HAP-1 (cell line): ENCODE results near the gene SCAF4.
A peak's percentile ranks its signal among the peaks of the same experiment; 100 is the strongest.

ENCODE experiments used
- DNase-seq, 2 experiments: peaks; one replicate each; pipeline ENCODE4 v3.0.0-alpha.2; 2016 to 2020; ENCODE audit warnings: low spot score in 2 of 2
- H3K27me3 ChIP-seq: fragments of 250-450 bp; sonication (Bioruptor Pico); 2 replicates; pipeline ENCODE4 v1.5.1; 2020; ENCODE audit warnings: low read depth, mild to moderate bottlenecking, moderate library complexity
- H3K36me3 ChIP-seq: fragments of 250-450 bp; sonication (Bioruptor Pico); replicated peaks from 2 replicates; pipeline ENCODE4 v1.5.1; 2020; ENCODE audit warnings: mild to moderate bottlenecking
- H3K4me1 ChIP-seq: fragments of 250-450 bp; sonication (Bioruptor Pico); 2 replicates; pipeline ENCODE4 v1.5.1; 2020; ENCODE audit warnings: mild to moderate bottlenecking
- H3K4me3 ChIP-seq: fragments of 250-450 bp; sonication (Bioruptor Pico); 2 replicates; pipeline ENCODE4 v1.5.1; 2020; ENCODE audit warnings: mild to moderate bottlenecking, moderate library complexity
- H3K9me3 ChIP-seq: fragments of 250-450 bp; sonication (Bioruptor Pico); 2 replicates; pipeline ENCODE4 v1.5.1; 2020; ENCODE audit warnings: mild to moderate bottlenecking, moderate library complexity
- in situ Hi-C: fragments of 300-500 bp; cut with MboI; formaldehyde crosslinking; loops from 3 replicates; pipeline ENCODE4 v1.14.3; 2020; ENCODE audit warnings: low sequenced_read_pairs, inconsistent platforms, mixed read lengths

Gene SCAF4

DNA sequence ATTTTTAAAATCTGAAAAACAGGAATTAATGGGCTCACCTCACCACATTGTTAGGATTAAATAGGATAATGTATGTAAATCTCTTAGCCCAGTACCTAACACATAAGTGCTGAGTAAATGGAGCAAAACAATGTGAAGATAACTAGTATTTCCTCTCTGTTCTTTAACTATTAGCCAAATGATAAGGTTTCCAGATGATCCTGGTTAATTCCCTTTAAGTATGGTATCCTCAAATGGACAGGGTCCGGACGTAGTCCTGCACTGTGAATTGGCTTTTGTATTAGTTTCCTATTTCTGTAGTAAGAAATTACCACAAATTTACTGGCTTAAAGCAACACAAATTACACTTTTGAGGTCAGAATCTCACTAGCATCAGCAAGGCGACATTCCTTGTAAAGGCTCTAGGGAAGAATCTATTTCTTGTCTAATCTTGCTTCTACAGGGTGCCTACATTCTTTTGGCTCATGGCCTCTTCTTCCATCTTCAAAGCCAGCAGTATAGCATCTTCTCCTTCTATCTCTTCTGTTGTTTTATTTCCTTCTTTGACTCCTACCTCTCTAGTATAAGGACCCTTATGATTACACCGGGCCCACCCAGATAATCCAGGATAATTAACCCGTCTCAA lies 17.1 kb downstream of the SCAF4 start:
- H3K9me3 ChIP-seq, result no peaks in the 10 kb centered on the region
- no peak for DNase-seq
- H3K4me3 ChIP-seq, result no peak overlapping the region
- no peaks in the 10 kb centered on the region for H3K27me3 ChIP-seq
- in situ Hi-C loops, result no loop called here
- H3K36me3 ChIP-seq, result no peaks in the 10 kb centered on the region; the same call in 1 of the 2 replicates
- H3K4me1 ChIP-seq, result peaks cover 38% of the 10 kb centered on the region

DNA sequence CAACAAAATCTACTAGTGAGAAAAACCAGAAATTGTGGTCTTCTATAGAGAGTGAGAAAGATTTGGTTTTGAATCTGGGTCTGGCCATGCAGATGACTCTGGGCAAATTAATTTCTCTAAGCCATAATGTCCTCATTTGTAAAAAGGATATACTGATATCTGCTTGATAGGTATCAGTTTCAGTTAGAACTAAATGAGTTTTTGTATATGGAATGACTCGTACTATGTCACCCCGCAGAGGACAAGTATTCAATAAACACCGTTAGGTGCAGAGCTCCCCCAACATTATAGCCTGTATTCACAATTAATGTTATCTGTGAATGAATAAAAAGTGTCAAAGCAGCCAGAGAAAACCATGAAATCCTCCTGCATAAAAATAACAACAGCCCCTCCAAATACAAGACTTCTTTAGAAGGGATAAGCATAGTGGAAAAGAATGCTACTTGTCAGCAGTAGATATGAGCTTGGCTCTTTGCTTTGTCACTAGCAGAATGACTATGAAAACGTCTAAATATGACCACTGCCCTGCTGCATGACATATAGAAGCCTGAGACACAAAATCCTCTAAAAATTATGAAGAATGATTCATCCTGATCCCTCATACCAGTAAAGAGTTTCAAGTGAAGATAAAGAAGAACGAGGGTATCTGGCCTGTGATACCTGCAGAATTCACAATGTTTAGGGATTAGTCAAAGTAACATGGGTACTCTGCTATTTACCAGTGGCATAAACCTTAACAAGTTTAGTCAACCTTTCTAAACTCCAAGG lies 17.8 kb downstream of the SCAF4 start:
- peaks cover 38% of the 10 kb centered on the region for H3K4me1 ChIP-seq
- no peaks in the 10 kb centered on the region; the same call in 1 of the 2 replicates for H3K36me3 ChIP-seq
- peak in 1 of 2 experiments; percentile 19 for DNase-seq
- H3K9me3 ChIP-seq, result no peaks in the 10 kb centered on the region
- in situ Hi-C loops, result no loop called here
- H3K4me3 ChIP-seq, result no peak overlapping the region
- H3K27me3 ChIP-seq, result no peaks in the 10 kb centered on the region

DNA sequence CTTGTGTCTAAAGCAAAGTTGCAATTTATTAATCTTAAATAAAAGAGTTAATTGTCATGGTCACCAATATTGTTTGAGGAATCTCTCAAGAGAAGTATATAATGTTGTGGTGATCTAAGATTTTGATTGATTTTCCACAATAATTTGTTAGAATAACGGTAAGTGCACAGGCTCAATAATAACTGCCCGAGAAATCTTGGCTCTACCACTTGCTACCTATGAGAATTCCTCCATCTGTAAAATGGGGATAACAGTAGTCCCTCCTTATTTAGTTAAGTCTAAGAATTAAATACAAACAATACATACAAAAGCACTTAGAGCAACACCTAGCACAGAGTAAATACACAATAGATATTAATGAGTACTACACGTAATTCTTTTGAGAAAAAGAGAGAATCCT lies 18.8 kb downstream of the SCAF4 start:
- H3K4me3 ChIP-seq, result no peak overlapping the region
- no peak for DNase-seq
- no peaks in the 10 kb centered on the region; the same call in 1 of the 2 replicates for H3K36me3 ChIP-seq
- in situ Hi-C loops, result no loop called here
- peaks cover 38% of the 10 kb centered on the region for H3K4me1 ChIP-seq
- H3K27me3 ChIP-seq, result no peaks in the 10 kb centered on the region
- no peaks in the 10 kb centered on the region for H3K9me3 ChIP-seq

DNA sequence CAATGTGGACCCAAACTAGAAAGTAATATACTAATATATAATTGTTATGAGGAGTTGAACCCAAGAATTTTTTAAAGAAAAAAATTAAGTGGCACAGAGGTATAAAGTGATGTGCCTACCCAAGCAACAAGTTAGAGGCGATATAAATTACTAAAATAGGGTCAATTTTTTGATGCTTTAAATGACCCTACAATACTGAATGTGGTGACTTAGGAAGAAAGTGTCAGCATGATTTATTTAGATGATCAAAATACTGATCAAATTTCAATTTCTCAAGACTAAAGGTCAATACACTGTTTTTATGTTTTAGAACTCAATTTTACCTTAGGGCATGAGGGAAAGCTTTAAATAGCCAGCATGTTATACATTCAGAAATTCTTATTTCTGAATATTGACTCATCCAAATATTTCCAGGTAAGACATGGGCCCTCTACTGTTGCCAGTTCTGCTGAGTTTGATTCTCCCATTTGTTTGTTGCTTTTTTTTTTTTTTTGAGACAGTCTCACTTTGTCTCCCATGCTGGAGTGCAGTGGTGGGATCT lies 20.1 kb downstream of the SCAF4 start:
- Histone ChIP-seq H3K9me3 (no peaks in the 10 kb centered on the region), H3K4me3 (no peak overlapping the region), H3K36me3 (no peaks in the 10 kb centered on the region; the same call in 1 of the 2 replicates), H3K4me1 (peaks cover 38% of the 10 kb centered on the region), H3K27me3 (no peaks in the 10 kb centered on the region)
- DNase-seq, result no peak
- in situ Hi-C loops, result no loop called here

DNA sequence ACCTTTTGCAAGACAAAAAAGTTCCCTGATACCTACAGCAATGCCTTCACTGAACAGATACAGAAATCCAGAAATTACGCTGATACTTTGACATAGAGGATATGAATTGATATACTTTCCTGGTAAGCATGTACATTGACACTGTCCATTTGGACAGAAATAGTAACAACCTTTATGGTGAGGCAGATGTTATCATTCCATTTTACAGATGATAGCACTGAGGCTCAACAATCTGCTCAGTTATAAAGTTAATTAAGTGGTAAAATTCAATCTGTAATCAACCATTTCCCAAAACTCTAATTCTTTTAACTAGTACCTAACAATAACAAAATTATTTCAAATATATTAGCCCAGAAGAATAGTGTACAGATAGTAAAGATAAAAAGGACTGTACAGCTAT lies 20.6 kb downstream of the SCAF4 start:
- Histone ChIP-seq H3K9me3 (no peaks in the 10 kb centered on the region), H3K4me1 (peaks cover 38% of the 10 kb centered on the region), H3K4me3 (no peak overlapping the region), H3K36me3 (no peaks in the 10 kb centered on the region; the same call in 1 of the 2 replicates), H3K27me3 (no peaks in the 10 kb centered on the region)
- in situ Hi-C loops, result no loop called here
- DNase-seq, result no peak

DNA sequence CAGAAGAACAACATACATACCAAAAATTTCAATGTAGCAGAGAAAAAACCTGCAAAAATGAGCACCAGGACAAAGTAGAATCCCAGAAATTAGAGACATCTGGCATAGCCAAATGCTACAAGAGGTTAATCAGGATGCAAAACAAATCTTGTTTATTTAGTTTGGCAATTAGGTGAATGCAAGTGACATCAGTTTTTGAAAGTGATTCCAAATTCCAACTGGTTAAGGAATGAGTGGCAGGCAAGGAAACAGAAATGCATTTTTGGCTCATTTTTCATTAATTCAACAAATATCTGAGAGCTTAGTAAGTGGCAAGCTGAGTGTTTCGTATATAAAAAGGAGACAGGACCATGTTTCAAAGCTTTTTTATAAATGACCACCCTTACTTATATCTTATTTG lies 21.3 kb downstream of the SCAF4 start:
- no peak for DNase-seq
- Histone ChIP-seq H3K4me1 (peaks cover 30% of the 10 kb centered on the region), H3K36me3 (no peaks in the 10 kb centered on the region; the same call in 1 of the 2 replicates), H3K4me3 (no peak overlapping the region), H3K9me3 (no peaks in the 10 kb centered on the region), H3K27me3 (no peaks in the 10 kb centered on the region)
- in situ Hi-C loops, result no loop called here

DNA sequence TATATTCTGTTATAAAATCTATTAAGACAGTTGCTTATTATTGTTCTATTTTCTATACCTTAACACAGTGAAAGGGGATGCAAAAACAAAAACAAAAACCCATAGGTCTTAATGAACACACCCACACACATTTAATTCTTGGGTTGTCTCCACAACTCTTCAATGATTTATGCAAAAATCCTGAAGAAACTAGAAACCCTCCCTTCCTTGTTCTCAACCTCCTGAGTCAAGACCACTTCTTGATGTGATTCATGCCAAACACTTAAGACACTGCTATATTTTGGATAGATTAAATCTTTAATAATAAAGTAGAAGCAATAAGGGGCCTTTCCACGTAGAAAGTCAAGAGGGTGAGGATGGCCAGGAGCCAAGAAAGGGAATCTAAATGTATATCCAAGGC lies 23.4 kb downstream of the SCAF4 start:
- H3K4me3 ChIP-seq, result no peak overlapping the region
- peaks cover 10% of the 10 kb centered on the region for H3K4me1 ChIP-seq
- no peak for DNase-seq
- H3K36me3 ChIP-seq, result peaks cover 13% of the 10 kb centered on the region
- in situ Hi-C loops, result no loop called here
- no peaks in the 10 kb centered on the region for H3K9me3 ChIP-seq
- no peaks in the 10 kb centered on the region for H3K27me3 ChIP-seq

DNA sequence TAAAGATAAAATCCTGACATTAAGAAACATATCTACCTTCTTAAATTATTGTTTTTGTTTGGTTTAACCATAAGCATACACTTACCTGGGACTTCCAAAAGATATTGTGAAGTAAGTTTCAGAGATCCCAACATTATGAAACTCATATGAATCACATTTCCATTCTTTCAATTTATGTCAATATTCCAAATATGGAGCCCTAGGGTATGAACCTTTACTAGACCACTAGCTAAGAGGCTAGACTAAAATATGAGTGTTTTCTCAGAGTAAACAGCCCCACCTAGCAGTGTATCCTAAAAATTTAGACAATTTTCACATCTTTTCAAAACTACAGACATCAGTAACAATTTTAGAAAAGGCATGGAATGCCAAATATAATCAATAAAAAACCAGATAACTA lies 24.4 kb downstream of the SCAF4 start:
- peaks cover 19% of the 10 kb centered on the region for H3K36me3 ChIP-seq
- H3K4me1 ChIP-seq, result peaks cover 6% of the 10 kb centered on the region
- no peaks in the 10 kb centered on the region for H3K9me3 ChIP-seq
- H3K27me3 ChIP-seq, result no peaks in the 10 kb centered on the region
- DNase-seq, result no peak
- no peak overlapping the region for H3K4me3 ChIP-seq
- in situ Hi-C loops, result no loop called here

DNA sequence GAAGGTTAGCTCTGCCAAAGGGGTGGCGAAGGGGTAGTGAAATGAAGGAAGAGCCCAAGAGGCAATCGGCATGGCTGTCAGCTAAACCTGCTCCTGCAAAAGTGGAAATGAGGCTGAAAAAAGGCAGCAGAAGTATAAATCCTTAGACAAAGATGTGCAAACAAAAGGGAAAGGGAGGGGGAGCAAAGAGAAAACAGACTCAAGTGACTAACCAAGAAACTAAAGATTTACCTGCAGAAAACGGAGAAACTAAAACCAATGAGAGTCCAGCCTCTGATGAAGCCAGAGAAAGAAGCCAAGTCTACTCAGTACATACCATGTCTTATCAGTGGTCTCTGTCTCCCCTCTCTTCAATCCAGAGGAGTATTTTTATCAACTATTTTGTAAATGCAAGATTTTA lies 25.4 kb downstream of the SCAF4 start:
- DNase-seq, result no peak
- in situ Hi-C loops, result no loop called here
- Histone ChIP-seq H3K4me1 (peaks cover 6% of the 10 kb centered on the region), H3K4me3 (no peak overlapping the region), H3K27me3 (no peaks in the 10 kb centered on the region), H3K36me3 (peaks cover 28% of the 10 kb centered on the region), H3K9me3 (no peaks in the 10 kb centered on the region)

DNA sequence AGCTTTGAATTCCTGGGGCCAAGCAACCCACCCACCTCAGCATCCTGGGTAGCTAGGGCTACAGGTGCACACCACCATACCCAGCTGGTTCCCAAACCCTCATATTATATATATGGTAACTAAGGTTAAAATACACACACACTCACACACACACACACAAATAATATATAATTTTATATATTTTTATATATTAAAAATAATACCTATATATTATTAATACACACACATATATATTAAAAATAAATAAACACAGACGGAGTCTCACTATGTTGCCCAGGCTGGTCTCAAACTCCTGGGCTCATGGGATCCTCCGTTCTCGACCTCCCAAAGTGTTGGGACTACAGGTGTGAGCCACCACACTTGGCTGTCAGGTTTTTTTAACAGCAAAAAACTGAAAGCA lies 31.9 kb downstream of the SCAF4 start:
- in situ Hi-C loops, result no loop called here
- H3K4me3 ChIP-seq, result no peak overlapping the region
- DNase-seq, result no peak
- H3K9me3 ChIP-seq, result no peaks in the 10 kb centered on the region
- H3K27me3 ChIP-seq, result no peaks in the 10 kb centered on the region
- peaks cover 90% of the 10 kb centered on the region for H3K36me3 ChIP-seq
- no peaks in the 10 kb centered on the region for H3K4me1 ChIP-seq

DNA sequence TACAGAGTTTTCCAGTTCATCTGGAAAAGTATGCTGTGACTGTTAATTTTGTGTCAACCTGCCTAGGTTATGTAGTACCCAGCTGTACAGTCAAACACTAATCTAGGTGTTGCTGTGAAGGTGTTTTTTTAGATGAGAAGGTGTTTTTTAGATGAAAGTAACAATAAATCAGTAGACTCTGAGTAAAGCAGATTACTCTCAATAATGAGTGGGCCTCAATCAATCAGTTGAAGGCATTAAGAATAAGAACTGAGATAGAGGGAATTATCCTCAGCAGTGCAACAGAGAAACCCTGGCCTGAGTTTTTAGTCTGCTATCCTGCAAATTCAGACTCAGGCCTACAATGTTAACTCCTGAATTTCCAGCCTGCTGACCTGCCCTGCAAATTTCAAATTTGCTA lies 33.5 kb downstream of the SCAF4 start:
- Histone ChIP-seq H3K27me3 (no peaks in the 10 kb centered on the region), H3K36me3 (peaks cover 93% of the 10 kb centered on the region), H3K9me3 (no peaks in the 10 kb centered on the region), H3K4me1 (no peaks in the 10 kb centered on the region), H3K4me3 (no peak overlapping the region)
- DNase-seq, result no peak
- in situ Hi-C loops, result no loop called here

DNA sequence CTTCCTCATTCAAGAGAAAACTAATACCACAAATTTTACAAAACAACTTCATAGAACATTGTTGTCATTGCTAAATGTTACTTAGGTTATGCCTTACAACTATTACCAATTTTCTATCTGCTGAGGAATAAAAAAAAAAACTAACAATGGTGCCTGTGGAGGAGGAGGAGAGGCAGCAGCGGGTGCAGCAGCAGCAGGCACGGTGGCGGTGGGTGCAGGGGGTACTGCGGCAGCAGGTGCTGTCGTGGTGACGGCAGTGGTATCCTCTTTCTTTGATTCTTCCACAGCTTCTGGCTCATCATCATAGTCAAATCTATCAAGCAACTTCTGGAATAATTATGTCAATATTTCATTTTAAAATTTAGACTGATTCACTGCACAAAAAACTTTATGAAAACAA lies 35.5 kb downstream of the SCAF4 start:
- H3K4me1 ChIP-seq, result no peaks in the 10 kb centered on the region
- DNase-seq, result no peak
- H3K4me3 ChIP-seq, result no peak overlapping the region
- H3K27me3 ChIP-seq, result no peaks in the 10 kb centered on the region
- H3K36me3 ChIP-seq, result peaks cover 96% of the 10 kb centered on the region
- H3K9me3 ChIP-seq, result no peaks in the 10 kb centered on the region
- in situ Hi-C loops, result no loop called here

DNA sequence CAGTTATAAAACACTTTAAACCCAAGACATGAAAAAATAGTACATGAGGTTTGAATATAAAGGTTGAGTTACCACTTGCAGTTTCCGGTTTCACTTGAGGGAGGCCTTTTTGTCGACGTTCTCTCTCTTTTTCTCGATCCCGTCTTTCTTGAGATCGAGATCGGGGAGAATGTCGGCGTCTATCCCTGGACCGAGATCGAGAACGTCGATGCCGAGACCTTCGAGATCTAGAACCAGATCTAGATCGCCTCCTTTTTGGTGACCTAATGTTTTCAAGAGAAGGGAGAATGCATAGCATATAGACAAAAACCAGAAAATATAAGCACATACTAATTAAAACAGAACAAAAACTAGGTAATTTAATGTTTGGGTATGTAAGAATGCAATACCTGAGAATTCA lies 38.7 kb downstream of the SCAF4 start:
- H3K4me1 ChIP-seq, result no peaks in the 10 kb centered on the region
- peaks cover 98% of the 10 kb centered on the region for H3K36me3 ChIP-seq
- no peak overlapping the region for H3K4me3 ChIP-seq
- no peaks in the 10 kb centered on the region for H3K27me3 ChIP-seq
- no peaks in the 10 kb centered on the region for H3K9me3 ChIP-seq
- in situ Hi-C loops, result no loop called here
- no peak for DNase-seq

DNA sequence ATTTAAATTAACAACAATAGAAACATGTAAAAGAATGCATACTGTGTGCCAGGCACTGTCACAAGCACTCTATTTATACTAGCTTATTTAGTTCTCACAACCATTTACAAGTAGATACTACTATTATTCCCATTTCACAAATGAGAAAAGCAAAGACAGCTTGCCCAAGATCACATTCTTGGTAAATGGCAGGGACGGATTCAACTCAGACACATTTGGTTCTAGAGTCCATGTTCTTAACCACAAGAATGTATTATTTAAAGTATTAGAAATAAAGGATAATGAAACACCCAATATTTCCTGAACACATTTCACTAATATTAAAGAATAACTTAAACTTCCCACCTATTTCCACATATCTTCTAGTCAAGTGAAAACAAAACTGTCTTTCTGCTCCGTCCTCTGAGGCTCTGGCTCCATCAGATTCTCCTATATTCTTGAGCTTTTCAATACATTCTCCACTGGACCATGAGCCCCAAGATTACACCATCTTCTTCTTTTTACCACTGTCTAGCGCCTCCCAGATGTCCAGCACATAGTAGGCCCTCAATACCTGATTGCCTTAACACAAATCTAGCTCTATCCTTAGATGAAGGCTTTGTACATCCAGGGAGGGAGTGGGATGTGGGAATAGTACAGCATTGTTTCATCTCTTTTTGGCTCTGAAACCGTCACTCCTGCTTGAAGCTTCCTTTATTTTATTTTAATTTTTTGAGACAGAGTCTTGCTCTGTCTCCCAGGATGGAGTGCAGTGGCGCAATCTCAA lies 43.1 kb downstream of the SCAF4 start:
- DNase-seq, result no peak
- Histone ChIP-seq H3K4me3 (no peak overlapping the region), H3K9me3 (no peaks in the 10 kb centered on the region), H3K4me1 (peaks cover 10% of the 10 kb centered on the region), H3K36me3 (peaks cover 88% of the 10 kb centered on the region), H3K27me3 (no peaks in the 10 kb centered on the region)
- in situ Hi-C loops, result no loop called here
